Retinal pigment epithelial cell (primary cell): Measurements from ENCODE around the gene RAB31.
A peak's percentile ranks its signal among the peaks of the same experiment; 100 is the strongest.

Experiments used
- DNase-seq: peaks from one replicate; pipeline ENCODE4 v3.0.0-alpha.2; 2010; ENCODE audit warnings: low read depth
- H3K4me3 ChIP-seq: 2 replicates; pipeline ENCODE4 v1.5.1; 2011; ENCODE audit warnings: mild to moderate bottlenecking, low read length, control low read depth, moderate library complexity
- TF ChIP-seq, protein P1 (sequence below): conservative IDR thresholded peaks from 2 replicates; pipeline ENCODE4 v1.5.1; 2011; ENCODE audit warnings: low read depth, low read length, control low read depth, inconsistent platforms

The RAB31 gene

DNA sequence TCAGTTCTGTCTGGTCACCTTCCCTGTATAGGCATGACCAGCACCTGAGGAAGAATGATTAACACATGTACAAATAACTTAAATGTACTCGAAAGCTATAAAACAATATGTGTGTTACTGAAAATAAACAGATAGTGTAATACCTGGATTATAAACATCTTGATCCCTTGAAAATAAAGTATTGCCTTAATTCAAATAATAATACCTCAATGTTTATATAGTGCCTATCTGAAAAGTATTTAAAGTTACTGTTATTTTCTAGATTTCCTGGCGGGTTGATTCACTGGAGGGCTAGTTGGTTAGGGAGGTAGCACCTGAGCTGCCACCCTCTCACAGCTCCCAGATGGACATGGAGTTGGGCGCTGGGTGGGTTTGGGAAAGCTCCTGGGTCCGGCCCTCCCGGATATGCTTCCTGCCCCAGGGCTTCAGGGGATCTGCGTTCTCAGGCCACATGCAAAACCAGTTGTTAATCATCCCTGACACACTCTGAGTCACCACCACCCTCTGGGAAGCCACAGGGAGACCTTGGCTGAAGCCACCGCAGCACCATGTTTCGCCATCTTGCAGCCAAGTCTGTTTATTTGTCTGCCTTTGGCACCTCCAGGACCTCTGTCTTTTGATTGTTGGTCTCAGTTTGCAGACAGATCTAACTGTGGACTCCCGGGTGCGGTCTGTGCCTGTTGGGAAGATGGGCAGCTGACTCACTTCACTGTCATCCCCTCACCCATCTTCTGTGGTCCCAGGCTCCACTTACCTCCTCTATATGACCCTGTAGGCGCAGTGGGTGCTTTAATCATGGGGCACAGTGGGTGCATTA is 35.3 kb downstream of the RAB31 start:
- no peak overlapping the region for H3K4me3 ChIP-seq
- DNase-seq, result peak; percentile 48
- TF ChIP-seq, protein P1, sequence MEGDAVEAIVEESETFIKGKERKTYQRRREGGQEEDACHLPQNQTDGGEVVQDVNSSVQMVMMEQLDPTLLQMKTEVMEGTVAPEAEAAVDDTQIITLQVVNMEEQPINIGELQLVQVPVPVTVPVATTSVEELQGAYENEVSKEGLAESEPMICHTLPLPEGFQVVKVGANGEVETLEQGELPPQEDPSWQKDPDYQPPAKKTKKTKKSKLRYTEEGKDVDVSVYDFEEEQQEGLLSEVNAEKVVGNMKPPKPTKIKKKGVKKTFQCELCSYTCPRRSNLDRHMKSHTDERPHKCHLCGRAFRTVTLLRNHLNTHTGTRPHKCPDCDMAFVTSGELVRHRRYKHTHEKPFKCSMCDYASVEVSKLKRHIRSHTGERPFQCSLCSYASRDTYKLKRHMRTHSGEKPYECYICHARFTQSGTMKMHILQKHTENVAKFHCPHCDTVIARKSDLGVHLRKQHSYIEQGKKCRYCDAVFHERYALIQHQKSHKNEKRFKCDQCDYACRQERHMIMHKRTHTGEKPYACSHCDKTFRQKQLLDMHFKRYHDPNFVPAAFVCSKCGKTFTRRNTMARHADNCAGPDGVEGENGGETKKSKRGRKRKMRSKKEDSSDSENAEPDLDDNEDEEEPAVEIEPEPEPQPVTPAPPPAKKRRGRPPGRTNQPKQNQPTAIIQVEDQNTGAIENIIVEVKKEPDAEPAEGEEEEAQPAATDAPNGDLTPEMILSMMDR, result no peak

GRCh38 chr18:9746958-9747357 is 38.9 kb downstream of the RAB31 start:
- no peak overlapping the region for H3K4me3 ChIP-seq
- TF ChIP-seq, protein P1, result no peak
- DNase-seq, result no peak

- TF ChIP-seq, protein P1, result no peak
- no peak for DNase-seq
- H3K4me3 ChIP-seq, result no peak overlapping the region
Measured at GRCh38 chr18:9749611-9750010, 41.5 kb downstream of the RAB31 start.

DNA sequence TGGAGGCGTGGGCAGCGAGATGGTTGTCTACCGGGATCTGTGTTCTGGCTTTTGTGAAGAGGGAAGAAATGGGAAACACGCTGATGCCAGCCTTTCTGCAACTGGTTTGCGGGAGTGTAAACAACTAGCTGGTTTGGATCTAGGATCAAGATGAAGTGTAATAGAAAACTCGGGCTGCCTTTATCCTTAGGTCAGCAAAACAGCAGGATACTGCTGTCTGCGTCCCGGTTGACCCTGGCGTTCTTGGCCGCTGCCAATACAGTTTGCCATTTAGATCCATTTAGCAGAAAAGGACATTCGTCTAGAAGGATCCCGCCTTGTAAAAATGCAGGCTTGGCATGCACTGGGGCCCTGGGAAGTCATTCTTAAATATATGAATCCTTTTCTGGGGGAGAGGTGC is 42.0 kb downstream of the RAB31 start:
- TF ChIP-seq, protein P1, result no peak
- DNase-seq, result no peak
- H3K4me3 ChIP-seq, result no peak overlapping the region

DNA sequence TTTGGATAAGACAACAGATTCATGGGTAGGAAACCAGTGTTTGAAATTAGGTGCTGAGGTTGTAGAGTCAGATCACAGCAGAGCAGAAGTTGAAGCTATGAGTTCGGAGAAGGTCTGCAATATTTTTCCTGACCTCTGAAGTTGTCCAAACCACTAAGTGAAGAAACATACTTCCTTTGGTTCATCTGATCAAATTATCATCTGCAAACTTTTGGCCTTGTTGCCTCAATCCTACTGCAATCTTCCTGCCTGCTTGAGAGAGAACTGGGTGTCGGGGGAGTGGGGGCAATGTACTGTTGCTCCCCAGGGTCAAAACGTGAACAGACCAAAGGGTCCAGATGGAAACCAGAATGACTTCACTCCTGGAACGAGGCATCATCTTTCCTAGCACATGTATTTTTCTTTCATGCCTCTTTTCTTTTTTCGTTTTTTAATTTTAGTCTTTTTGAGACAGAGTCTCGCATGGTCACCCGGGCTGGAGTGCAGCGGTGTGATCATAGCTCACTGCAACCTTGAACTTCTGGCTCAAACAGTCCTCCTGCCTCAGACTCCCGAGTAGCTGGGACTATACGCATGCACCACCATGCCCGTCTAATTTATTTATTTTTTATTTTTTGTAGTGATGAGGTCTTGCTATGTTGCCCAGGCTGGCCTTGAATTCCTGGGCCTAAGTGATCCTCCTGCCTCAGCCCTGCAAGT is 42.7 kb downstream of the RAB31 start:
- DNase-seq, result no peak
- TF ChIP-seq, protein P1, result no peak
- H3K4me3 ChIP-seq, result no peak overlapping the region

DNA sequence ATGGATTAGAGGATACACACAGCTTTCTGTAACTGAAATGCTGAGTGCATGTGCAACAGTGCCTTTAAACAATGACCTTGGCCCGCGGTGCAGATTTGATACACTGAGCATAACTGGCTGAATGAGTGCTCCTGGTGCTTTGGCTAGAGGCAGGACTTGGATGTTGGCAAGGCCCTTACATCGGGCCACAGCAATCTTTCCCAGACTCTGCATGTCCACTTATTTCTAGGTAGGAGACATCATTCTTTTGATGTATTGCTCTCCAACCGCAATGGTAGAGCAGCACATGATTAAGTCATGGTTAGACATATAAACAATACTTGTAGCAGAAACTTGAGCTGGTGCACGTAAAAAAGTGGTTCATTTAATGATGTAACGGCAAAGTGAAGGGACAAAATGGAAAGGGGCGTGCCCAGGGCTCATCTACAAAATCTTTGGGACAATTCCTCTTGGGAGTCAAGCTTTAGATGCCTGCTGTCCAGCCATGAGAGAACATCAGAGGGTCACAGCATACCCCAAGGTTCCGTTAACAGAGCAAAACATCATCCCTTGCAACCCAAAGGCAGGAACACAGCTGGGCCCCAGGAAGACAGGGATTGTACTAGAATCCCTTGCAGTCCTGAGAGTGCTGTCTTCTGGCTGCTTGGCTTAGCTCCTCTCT is 43.4 kb downstream of the RAB31 start:
- no peak for DNase-seq
- TF ChIP-seq, protein P1, result no peak
- H3K4me3 ChIP-seq, result no peak overlapping the region
